Smooth muscle cell (in vitro differentiated cells): ENCODE results near the gene KCNG4. TPM values are rescaled to one million over a fixed set of nuclear protein-coding genes. Genes with fewer than 3 reads are reported as not detected.

Source experiments
- DNase-seq: peaks from one replicate; lab custom pipeline; 2025; ENCODE audit not compliant: unreplicated experiment; lab: John Stamatoyannopoulos, UW
- H2AFZ ChIP-seq: fragments of 200-600 bp; sonication (generic); 2 replicates; pipeline ENCODE4 v1.6.0; 2016; ENCODE audit warnings: antibody characterized with exemption, low read depth, mild to moderate bottlenecking
- H3F3A ChIP-seq: fragments of 200-600 bp; sonication (generic); 2 replicates; pipeline ENCODE4 v1.6.0; 2017; ENCODE audit warnings: antibody characterized with exemption, low read depth
- H3K27ac ChIP-seq: fragments of 200-600 bp; sonication (generic); 2 replicates; pipeline ENCODE4 v1.5.1; 2016; ENCODE audit warnings: low read depth, mild to moderate bottlenecking
- H3K27me3 ChIP-seq: fragments of 200-600 bp; sonication (generic); 2 replicates; pipeline ENCODE4 v1.6.1; 2016; ENCODE audit warnings: low read depth, mild to moderate bottlenecking
- H3K36me3 ChIP-seq: fragments of 200-600 bp; sonication (generic); 2 replicates; pipeline ENCODE4 v1.5.1; 2016; ENCODE audit warnings: low read depth
- H3K4me1 ChIP-seq: fragments of 200-600 bp; sonication (generic); 2 replicates; pipeline ENCODE4 v1.5.1; 2016; ENCODE audit warnings: low read depth
- H3K4me2 ChIP-seq: fragments of 200-600 bp; sonication (generic); 2 replicates; pipeline ENCODE4 v1.6.0; 2016; ENCODE audit warnings: mild to moderate bottlenecking
- H3K4me3 ChIP-seq: fragments of 200-600 bp; sonication (generic); 2 replicates; pipeline ENCODE4 v1.5.1; 2016; ENCODE audit warnings: mild to moderate bottlenecking
- H3K79me2 ChIP-seq: fragments of 200-600 bp; sonication (generic); 2 replicates; pipeline ENCODE4 v1.6.0; 2016; ENCODE audit warnings: low read depth, mild to moderate bottlenecking
- H3K9ac ChIP-seq: fragments of 200-600 bp; sonication (generic); 2 replicates; pipeline ENCODE4 v1.6.0; 2016; ENCODE audit warnings: low read depth
- H3K9me3 ChIP-seq: fragments of 200-600 bp; sonication (generic); replicated peaks from 2 replicates; pipeline ENCODE4 v1.5.1; 2016; ENCODE audit warnings: low read depth
- H4K20me1 ChIP-seq: fragments of 200-600 bp; sonication (generic); 2 replicates; pipeline ENCODE4 v1.6.0; 2016; ENCODE audit warnings: low read depth
- WGBS: methylation state at CpG from one replicate; pipeline ENCODE4 v1.1.7; 2016; ENCODE audit warnings: low lambda C conversion rate; 5-methylcytosine and 5-hydroxymethylcytosine counted together
- polyA plus RNA-seq: library from polyadenylated mRNA; unstranded; fragments of >200 nt; fragmentation: Nextera tagmentation; extraction: Ambion mirVana; gene quantifications from 2 replicates; pipeline ENCODE4 v1.2.1, GENCODE V29; 2016
- total RNA-seq: library from RNA; depleted of rRNA; stranded (reverse); fragments of >200 nt; gene quantifications from 2 replicates; pipeline ENCODE4 v1.2.3, GENCODE V29; 2014
- TF ChIP-seq, protein P1 (sequence below): fragments of 200-600 bp; sonication (generic); IDR thresholded peaks from 2 replicates; pipeline ENCODE4 v1.5.1; 2017; ENCODE audit warnings: borderline replicate concordance, mild to moderate bottlenecking, antibody characterized with exemption; ENCODE audit not compliant: insufficient read depth, poor library complexity, severe bottlenecking

The KCNG4 gene
- total and polyA plus RNA-seq, 2 experiments from 2014 or later, result not detected

DNA sequence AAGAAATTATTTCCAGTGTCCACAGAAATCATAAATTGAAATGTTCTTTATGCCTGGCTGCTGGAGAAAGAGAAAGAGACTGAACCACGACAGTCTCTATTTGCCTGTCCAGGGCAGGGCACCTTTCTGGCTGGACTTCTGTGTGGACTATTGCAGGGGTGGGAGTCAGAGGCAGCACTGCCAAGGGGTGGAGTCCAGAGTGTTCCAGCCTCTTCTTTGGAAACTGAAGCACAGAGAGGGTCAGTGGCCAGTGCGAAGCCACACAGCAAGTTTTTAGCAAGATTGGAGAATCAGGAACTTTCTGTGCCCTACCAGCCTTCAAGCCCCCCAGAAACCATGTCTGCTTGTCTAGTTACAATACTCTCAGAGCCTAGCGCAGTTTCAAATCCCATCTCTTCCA lies 15.3 kb downstream of the KCNG4 start:
- H3K27me3 ChIP-seq, result no peaks in the 10 kb centered on the region
- no peak overlapping the region for H3K27ac ChIP-seq
- H2AFZ ChIP-seq, result no peak overlapping the region
- WGBS, result 96% methylated on average over 3 of the region's 3 CpGs
- no peak overlapping the region for H3K4me3 ChIP-seq
- H3K79me2 ChIP-seq, result no peaks in the 10 kb centered on the region
- DNase-seq, result no peak
- H3K36me3 ChIP-seq, result no peaks in the 10 kb centered on the region
- TF ChIP-seq, protein P1, sequence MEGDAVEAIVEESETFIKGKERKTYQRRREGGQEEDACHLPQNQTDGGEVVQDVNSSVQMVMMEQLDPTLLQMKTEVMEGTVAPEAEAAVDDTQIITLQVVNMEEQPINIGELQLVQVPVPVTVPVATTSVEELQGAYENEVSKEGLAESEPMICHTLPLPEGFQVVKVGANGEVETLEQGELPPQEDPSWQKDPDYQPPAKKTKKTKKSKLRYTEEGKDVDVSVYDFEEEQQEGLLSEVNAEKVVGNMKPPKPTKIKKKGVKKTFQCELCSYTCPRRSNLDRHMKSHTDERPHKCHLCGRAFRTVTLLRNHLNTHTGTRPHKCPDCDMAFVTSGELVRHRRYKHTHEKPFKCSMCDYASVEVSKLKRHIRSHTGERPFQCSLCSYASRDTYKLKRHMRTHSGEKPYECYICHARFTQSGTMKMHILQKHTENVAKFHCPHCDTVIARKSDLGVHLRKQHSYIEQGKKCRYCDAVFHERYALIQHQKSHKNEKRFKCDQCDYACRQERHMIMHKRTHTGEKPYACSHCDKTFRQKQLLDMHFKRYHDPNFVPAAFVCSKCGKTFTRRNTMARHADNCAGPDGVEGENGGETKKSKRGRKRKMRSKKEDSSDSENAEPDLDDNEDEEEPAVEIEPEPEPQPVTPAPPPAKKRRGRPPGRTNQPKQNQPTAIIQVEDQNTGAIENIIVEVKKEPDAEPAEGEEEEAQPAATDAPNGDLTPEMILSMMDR, result no peak
- no peak overlapping the region for H3K4me2 ChIP-seq
- H3K9me3 ChIP-seq, result no peaks in the 10 kb centered on the region
- peaks cover 16% of the 10 kb centered on the region for H3F3A ChIP-seq
- no peak overlapping the region for H3K9ac ChIP-seq
- no peaks in the 10 kb centered on the region for H4K20me1 ChIP-seq
- H3K4me1 ChIP-seq, result peaks cover 12% of the 10 kb centered on the region

DNA sequence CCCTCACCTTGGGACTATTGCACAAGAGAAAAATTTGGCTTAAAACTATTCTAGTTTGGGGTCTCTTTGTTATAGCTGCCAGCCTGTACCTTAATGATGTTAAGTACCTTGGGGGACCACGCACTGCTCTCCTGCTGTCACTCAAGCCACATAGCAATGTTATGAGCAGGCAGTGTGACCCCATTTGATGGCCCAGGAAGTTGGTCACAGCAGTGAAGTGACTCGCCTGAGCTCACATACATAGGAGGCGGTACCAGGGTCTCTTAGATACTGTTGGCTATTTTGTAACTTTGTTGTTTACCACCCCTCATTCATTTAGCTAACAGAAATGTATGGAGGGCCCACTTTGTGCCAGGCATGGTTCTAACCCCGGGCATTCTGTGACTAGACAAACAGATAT lies 16.4 kb downstream of the KCNG4 start:
- H3K27me3 ChIP-seq, result no peaks in the 10 kb centered on the region
- 85% methylated on average over 4 of the region's 4 CpGs for WGBS
- no peak overlapping the region for H3K27ac ChIP-seq
- peaks cover 8% of the 10 kb centered on the region for H3F3A ChIP-seq
- H4K20me1 ChIP-seq, result no peaks in the 10 kb centered on the region
- DNase-seq, result no peak
- no peaks in the 10 kb centered on the region for H3K79me2 ChIP-seq
- peaks cover 20% of the 10 kb centered on the region for H3K4me1 ChIP-seq
- no peak overlapping the region for H2AFZ ChIP-seq
- TF ChIP-seq, protein P1, result no peak
- H3K4me3 ChIP-seq, result no peak overlapping the region
- no peak overlapping the region for H3K4me2 ChIP-seq
- H3K9ac ChIP-seq, result no peak overlapping the region
- no peaks in the 10 kb centered on the region for H3K36me3 ChIP-seq
- H3K9me3 ChIP-seq, result no peaks in the 10 kb centered on the region

DNA sequence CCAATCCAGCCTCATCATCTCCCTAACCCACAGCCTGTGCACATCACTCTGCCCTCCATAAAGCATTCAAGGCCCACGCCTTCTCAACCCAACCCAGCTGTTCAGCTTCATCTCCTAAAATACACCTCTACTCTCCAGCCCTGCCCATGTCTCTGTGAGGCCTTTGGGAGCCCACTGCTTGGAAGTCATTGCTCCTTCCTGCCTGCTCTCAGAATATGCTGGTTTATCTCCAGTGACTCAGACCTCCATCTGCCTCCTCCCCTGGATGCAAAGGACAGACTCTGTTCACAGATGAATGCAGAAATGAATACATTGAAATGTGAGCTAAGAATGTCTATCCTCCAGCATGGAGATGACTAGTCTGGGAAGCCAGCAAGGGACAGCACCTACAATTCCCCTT lies 19.0 kb downstream of the KCNG4 start:
- H2AFZ ChIP-seq, result peak overlapping the region; percentile 65

DNA sequence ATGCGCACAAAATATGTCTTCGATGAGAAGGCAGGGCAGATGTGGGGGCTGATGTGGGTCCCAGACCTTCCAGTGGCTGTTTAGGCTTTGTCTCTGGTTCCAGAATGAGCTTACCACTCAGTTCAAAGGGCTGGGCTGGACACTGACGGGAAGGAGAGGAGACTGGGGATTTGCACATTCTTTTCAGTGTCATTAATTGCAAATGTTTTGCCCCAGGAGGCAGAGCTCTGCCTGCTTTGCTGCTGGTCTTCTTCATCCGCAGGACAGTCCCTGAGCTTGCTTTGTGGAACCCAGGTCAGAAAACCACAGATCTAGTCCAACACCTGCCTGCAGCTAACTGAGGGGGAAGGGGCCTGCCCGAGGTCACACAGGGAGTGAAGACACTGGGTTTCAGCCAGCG lies 20.9 kb downstream of the KCNG4 start:
- no peak for DNase-seq
- Histone ChIP-seq H3K27me3 (no peaks in the 10 kb centered on the region), H3K4me3 (no peak overlapping the region), H3K9ac (peak overlapping the region; percentile 69), H3K9me3 (no peaks in the 10 kb centered on the region), H4K20me1 (no peaks in the 10 kb centered on the region), H3K4me1 (peaks cover 16% of the 10 kb centered on the region), H2AFZ (peak overlapping the region; percentile 79), H3K4me2 (peak overlapping the region; percentile 9), H3K27ac (peak overlapping the region; percentile 86), H3F3A (no peaks in the 10 kb centered on the region), H3K36me3 (no peaks in the 10 kb centered on the region), H3K79me2 (no peaks in the 10 kb centered on the region)
- 31% methylated on average over 6 of the region's 6 CpGs for WGBS
- TF ChIP-seq, protein P1, result no peak

More for the DNA sequence above, 19.0 kb downstream of the KCNG4 start:
- Histone ChIP-seq H3K36me3 (no peaks in the 10 kb centered on the region), H3K9me3 (no peaks in the 10 kb centered on the region), H3K27me3 (no peaks in the 10 kb centered on the region), H4K20me1 (no peaks in the 10 kb centered on the region), H3K4me2 (peak overlapping the region; percentile 50), H3K27ac (peak overlapping the region; percentile 49), H3K4me1 (peaks cover 16% of the 10 kb centered on the region), H3F3A (no peaks in the 10 kb centered on the region), H3K9ac (no peak overlapping the region), H3K4me3 (no peak overlapping the region), H3K79me2 (no peaks in the 10 kb centered on the region)
- DNase-seq, result no peak
- WGBS, result 88% methylated on average over 1 of the region's 1 CpG
- TF ChIP-seq, protein P1, result no peak
